HFF-Myc (cell line): ENCODE measurements around the gene ACAP2.

Experiments used
- DNase-seq: peaks from one replicate; pipeline ENCODE4 v3.0.0-alpha.2; 2011; ENCODE audit warnings: low read depth; ENCODE audit errors: extremely low read depth
- H3K4me3 ChIP-seq: replicated peaks from 2 replicates; pipeline ENCODE4 v1.5.1; 2011; ENCODE audit warnings: low read depth, mild to moderate bottlenecking, control low read depth, low read length
- CTCF ChIP-seq: IDR thresholded peaks from 2 replicates; pipeline ENCODE4 v1.5.1; 2012; ENCODE audit warnings: mild to moderate bottlenecking, low read depth, low read length, control low read depth; ENCODE audit errors: missing control alignments

The ACAP2 gene

GRCh38 chr3:195438371-195438770 lies 4.4 kb downstream of the ACAP2 start:
- no peak for DNase-seq
- TF ChIP-seq CTCF: no peak
- no peak overlapping the region for H3K4me3 ChIP-seq

- no peak for TF ChIP-seq CTCF
Observed at GRCh38 chr3:195425849-195426248, 17.0 kb downstream of the ACAP2 start.

GRCh38 chr3:195423818-195424217 lies 19.0 kb downstream of the ACAP2 start:
- TF ChIP-seq CTCF: no peak
- no peak for DNase-seq
- H3K4me3 ChIP-seq: no peak overlapping the region

More at GRCh38 chr3:195425849-195426248, 17.0 kb downstream of the ACAP2 start:
- no peak overlapping the region for H3K4me3 ChIP-seq
- DNase-seq: no peak

GRCh38 chr3:195421400-195421799 lies 21.4 kb downstream of the ACAP2 start:
- no peak for TF ChIP-seq CTCF
- no peak overlapping the region for H3K4me3 ChIP-seq
- DNase-seq: no peak

GRCh38 chr3:195416795-195417194 lies 26.0 kb downstream of the ACAP2 start:
- DNase-seq: no peak
- TF ChIP-seq CTCF: no peak
- no peak overlapping the region for H3K4me3 ChIP-seq

GRCh38 chr3:195411836-195412235 lies 31.0 kb downstream of the ACAP2 start:
- no peak for DNase-seq

More at GRCh38 chr3:195411836-195412235, 31.0 kb downstream of the ACAP2 start:
- no peak for TF ChIP-seq CTCF
- no peak overlapping the region for H3K4me3 ChIP-seq
